Keratinocyte (primary cell): Measurements from ENCODE around the gene NHSL2.

Source experiments
- EZH2 ChIP-seq: IDR thresholded peaks from one replicate; pipeline ENCODE4 v1.6.1; 2012; ENCODE audit warnings: inconsistent platforms, mild to moderate bottlenecking, low read length, moderate library complexity
- TF ChIP-seq, protein P1 (sequence below), 3 experiments: IDR thresholded peaks in 1 of 3; conservative IDR thresholded peaks in 1 of 3; optimal IDR thresholded peaks in 1 of 3; 2 replicates in 2 of 3; 3 replicates in 1 of 3; pipeline versions ENCODE3 to v1.5.1; 2011; ENCODE audit warnings: low read length in 3 of 3, mild to moderate bottlenecking in 3 of 3, moderate library complexity in 2 of 3, control low read depth in 1 of 3, inconsistent platforms in 1 of 3; ENCODE audit not compliant: insufficient read depth in 2 of 3; ENCODE audit errors: extremely low read depth in 1 of 3

DNA sequence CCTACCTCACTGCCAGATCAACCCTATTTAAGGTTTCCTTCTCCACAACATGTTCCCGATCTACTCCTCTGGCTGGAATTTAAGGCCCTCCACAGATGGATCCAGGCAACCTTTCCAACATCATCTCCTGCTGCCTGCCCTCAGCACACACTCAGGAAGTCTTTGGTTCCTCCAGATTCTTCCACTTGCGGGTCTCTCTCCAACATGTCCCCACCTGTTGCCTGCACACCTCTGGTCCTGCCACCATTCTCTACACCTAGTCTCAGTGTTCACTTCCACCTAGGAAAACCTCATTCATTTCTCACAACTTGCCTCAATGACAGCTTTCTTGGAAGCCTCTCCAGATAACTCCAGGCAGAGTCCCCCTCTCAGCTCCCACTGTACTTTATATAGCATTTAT, 140.9 kb downstream of the NHSL2 start:
- TF ChIP-seq, protein P1, sequence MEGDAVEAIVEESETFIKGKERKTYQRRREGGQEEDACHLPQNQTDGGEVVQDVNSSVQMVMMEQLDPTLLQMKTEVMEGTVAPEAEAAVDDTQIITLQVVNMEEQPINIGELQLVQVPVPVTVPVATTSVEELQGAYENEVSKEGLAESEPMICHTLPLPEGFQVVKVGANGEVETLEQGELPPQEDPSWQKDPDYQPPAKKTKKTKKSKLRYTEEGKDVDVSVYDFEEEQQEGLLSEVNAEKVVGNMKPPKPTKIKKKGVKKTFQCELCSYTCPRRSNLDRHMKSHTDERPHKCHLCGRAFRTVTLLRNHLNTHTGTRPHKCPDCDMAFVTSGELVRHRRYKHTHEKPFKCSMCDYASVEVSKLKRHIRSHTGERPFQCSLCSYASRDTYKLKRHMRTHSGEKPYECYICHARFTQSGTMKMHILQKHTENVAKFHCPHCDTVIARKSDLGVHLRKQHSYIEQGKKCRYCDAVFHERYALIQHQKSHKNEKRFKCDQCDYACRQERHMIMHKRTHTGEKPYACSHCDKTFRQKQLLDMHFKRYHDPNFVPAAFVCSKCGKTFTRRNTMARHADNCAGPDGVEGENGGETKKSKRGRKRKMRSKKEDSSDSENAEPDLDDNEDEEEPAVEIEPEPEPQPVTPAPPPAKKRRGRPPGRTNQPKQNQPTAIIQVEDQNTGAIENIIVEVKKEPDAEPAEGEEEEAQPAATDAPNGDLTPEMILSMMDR (optimal IDR thresholded peaks at IDR 0.05 in 1 of 3, IDR thresholded peaks at IDR 0.05 in 1 of 3, conservative IDR thresholded peaks at IDR 0.05 in 1 of 3; ENCODE audit: extremely low read depth in 1 of 3, insufficient read depth in 2 of 3, low read length in 3 of 3), result no peak
- no peak for TF ChIP-seq EZH2
